Calu3 (cell line): ENCODE measurements around the gene F2RL3. TPM values are rescaled to one million over a fixed set of nuclear protein-coding genes. Genes with fewer than 3 reads are reported as not detected.
"Not testable (repeated sequence)": the region's sequence is repeated elsewhere in the genome, so short reads cannot be mapped to it uniquely, and the experiment has no call there.

ENCODE experiments used
- BruUV-seq: library from RNA; stranded (reverse); fragments of 400-500 nt; replicated peaks from 2 replicates; lab custom pipeline; 2021; lab: Mats Ljungman, UMichigan
- CTCF ChIA-PET: fragments of 300-600 bp; sonication (Branson Sonifier 250); formaldehyde crosslinking; loops from one replicate; lab custom pipeline; 2022; ENCODE audit warnings: antibody characterized with exemption; lab: Charles Lee
- DNase-seq: peaks from one replicate; pipeline ENCODE4 v3.0.0; 2022
- H3K27ac Mint-ChIP-seq: one replicate; pipeline ENCODE4 v1.8.0; 2022; ENCODE audit warnings: mixed read lengths; ENCODE audit not compliant: unreplicated experiment
- H3K27me3 Mint-ChIP-seq: one replicate; pipeline ENCODE4 v1.8.0; 2022; ENCODE audit warnings: mixed read lengths; ENCODE audit not compliant: unreplicated experiment
- H3K36me3 Mint-ChIP-seq: one replicate; pipeline ENCODE4 v1.8.0; 2022; ENCODE audit warnings: mild to moderate bottlenecking, moderate library complexity, mixed read lengths; ENCODE audit not compliant: insufficient read depth, unreplicated experiment
- H3K4me1 Mint-ChIP-seq: one replicate; pipeline ENCODE4 v1.8.0; 2022; ENCODE audit warnings: mild to moderate bottlenecking, low read depth, mixed read lengths; ENCODE audit not compliant: unreplicated experiment
- H3K4me3 Mint-ChIP-seq: one replicate; pipeline ENCODE4 v1.8.0; 2022; ENCODE audit warnings: mild to moderate bottlenecking, low read depth, moderate library complexity, mixed read lengths; ENCODE audit not compliant: unreplicated experiment
- H3K9me3 Mint-ChIP-seq: one replicate; pipeline ENCODE4 v1.8.0; 2022; ENCODE audit warnings: low read depth, mixed read lengths; ENCODE audit not compliant: unreplicated experiment
- intact Hi-C: fragments of 100-400 bp; cut with micrococcal nuclease; formaldehyde crosslinking; loops from one replicate; pipeline ENCODE4 v1.10.0; 2022; ENCODE audit not compliant: unreplicated experiment
- total RNA-seq: library from RNA; stranded (reverse); gene quantifications from 2 replicates; pipeline ENCODE4 v1.2.3, GENCODE V29; 2022
- TF ChIP-seq, protein P1 (sequence below): fragments of 200-600 bp; IDR thresholded peaks from one replicate; pipeline ENCODE4 v1.8.0; 2022; ENCODE audit warnings: antibody characterized with exemption; ENCODE audit not compliant: unreplicated experiment

F2RL3 gene
- total RNA-seq, 1 experiment from 2014 or later: not detected

DNA sequence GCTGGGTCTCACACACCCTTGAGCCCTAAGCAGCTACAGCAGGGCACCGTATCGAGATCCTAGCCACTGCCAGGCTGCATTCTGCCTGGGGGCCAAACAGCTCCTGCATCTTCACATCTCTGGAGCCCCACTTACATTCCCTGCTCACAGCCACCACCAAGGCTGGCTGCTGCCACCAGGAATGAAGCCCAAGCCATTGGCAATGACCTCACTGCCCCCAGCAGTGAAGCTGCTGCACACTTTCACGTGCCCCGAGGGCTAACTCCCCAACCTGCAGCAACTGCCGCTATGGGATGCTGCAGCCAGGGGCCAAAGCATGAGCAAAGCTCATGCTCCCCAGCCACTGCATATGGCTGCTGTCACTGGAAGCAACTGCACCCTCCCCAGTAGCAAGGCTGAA lies 42.0 kb downstream of the F2RL3 start:
- no peak for DNase-seq
- no peak overlapping the region for H3K4me3 Mint-ChIP-seq
- TF ChIP-seq, protein P1, sequence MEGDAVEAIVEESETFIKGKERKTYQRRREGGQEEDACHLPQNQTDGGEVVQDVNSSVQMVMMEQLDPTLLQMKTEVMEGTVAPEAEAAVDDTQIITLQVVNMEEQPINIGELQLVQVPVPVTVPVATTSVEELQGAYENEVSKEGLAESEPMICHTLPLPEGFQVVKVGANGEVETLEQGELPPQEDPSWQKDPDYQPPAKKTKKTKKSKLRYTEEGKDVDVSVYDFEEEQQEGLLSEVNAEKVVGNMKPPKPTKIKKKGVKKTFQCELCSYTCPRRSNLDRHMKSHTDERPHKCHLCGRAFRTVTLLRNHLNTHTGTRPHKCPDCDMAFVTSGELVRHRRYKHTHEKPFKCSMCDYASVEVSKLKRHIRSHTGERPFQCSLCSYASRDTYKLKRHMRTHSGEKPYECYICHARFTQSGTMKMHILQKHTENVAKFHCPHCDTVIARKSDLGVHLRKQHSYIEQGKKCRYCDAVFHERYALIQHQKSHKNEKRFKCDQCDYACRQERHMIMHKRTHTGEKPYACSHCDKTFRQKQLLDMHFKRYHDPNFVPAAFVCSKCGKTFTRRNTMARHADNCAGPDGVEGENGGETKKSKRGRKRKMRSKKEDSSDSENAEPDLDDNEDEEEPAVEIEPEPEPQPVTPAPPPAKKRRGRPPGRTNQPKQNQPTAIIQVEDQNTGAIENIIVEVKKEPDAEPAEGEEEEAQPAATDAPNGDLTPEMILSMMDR: no peak
- H3K4me1 Mint-ChIP-seq: no peaks in the 10 kb centered on the region
- BruUV-seq: no TSS peak
- H3K36me3 Mint-ChIP-seq: no peaks in the 10 kb centered on the region
- intact Hi-C loops: no loop called here
- no peaks in the 10 kb centered on the region for H3K9me3 Mint-ChIP-seq
- CTCF ChIA-PET: no interaction called here
- no peak overlapping the region for H3K27ac Mint-ChIP-seq
- H3K27me3 Mint-ChIP-seq: peaks cover 60% of the 10 kb centered on the region

DNA sequence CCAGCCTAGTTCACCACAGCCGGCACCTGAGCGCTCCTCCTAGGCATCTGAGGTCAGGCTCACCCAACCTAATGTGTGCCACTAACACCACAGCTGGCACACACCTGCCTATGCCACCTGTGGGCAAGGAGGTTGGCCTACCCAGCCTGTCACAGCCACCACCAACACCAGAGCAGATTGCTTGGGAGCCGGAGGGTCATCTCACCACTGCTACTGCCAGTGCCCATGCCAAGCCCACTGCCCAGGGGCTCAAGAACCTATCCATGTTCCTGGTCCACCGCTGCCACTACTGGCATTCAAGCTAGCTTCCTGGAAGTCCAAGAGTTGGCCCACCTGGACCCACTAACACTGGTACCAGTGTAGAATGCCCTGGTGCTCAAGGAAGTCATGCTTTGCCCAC lies 42.5 kb downstream of the F2RL3 start:
- DNase-seq: no peak
- H3K27ac Mint-ChIP-seq: no peak overlapping the region
- CTCF ChIA-PET: no interaction called here
- no peak overlapping the region for H3K4me3 Mint-ChIP-seq
- H3K27me3 Mint-ChIP-seq: peaks cover 57% of the 10 kb centered on the region
- no peaks in the 10 kb centered on the region for H3K4me1 Mint-ChIP-seq
- intact Hi-C loops: no loop called here
- H3K36me3 Mint-ChIP-seq: no peaks in the 10 kb centered on the region
- no peaks in the 10 kb centered on the region for H3K9me3 Mint-ChIP-seq
- no TSS peak for BruUV-seq
- TF ChIP-seq, protein P1: no peak

DNA sequence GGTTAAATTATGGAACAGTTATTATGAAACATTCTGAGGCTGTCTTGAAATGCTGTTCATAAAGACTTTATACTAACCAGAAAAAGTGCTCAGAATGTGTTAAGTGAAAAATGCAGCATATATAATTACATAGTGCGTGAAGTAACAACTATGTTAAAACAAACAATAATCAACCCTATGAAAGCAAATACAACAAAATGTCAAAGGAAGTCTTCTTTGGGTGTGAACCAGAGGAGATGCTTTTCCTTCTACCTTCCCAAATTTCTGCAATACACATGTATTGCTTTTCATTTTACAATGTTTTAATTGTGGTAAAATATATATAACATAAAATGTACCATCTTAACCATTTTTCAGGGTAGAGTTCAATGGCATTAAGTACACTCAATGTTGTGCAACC lies 45.7 kb downstream of the F2RL3 start:
- no peak overlapping the region for H3K4me3 Mint-ChIP-seq
- peaks cover 48% of the 10 kb centered on the region for H3K27me3 Mint-ChIP-seq
- no peak overlapping the region for H3K27ac Mint-ChIP-seq
- no peaks in the 10 kb centered on the region for H3K4me1 Mint-ChIP-seq
- intact Hi-C loops: no loop called here
- no peaks in the 10 kb centered on the region for H3K36me3 Mint-ChIP-seq
- TF ChIP-seq, protein P1: no peak
- DNase-seq: no peak
- no TSS peak for BruUV-seq
- H3K9me3 Mint-ChIP-seq: no peaks in the 10 kb centered on the region
- CTCF ChIA-PET: no interaction called here

DNA sequence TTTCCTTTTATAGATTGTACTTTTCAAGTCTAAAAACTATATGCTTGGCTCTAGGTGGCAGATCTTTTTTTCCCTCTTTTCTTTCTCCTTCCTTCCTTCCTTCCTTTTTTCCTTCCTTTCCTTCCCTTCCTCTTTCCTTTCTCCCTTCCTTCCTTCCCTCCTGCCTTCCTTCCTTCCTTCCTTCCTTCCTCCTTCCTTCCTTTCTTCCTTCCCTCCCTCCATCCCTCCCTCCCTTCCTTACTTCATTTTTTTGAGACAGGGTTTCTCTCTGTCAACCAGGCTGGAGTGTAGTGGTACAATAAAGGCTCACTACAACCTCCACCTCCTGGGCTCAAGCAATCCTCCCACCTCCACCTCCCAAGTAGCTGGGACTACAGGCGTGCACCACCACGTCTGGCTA lies 48.1 kb downstream of the F2RL3 start:
- no TSS peak for BruUV-seq
- CTCF ChIA-PET: no interaction called here
- no peak for DNase-seq
- Mint-ChIP-seq H3K36me3 (no peaks in the 10 kb centered on the region), H3K4me1 (no peaks in the 10 kb centered on the region), H3K4me3 (no peak overlapping the region), H3K27ac (no peak overlapping the region), H3K9me3 (no peaks in the 10 kb centered on the region), H3K27me3 (peaks cover 24% of the 10 kb centered on the region)
- intact Hi-C loops: no loop called here
- TF ChIP-seq, protein P1: no peak

DNA sequence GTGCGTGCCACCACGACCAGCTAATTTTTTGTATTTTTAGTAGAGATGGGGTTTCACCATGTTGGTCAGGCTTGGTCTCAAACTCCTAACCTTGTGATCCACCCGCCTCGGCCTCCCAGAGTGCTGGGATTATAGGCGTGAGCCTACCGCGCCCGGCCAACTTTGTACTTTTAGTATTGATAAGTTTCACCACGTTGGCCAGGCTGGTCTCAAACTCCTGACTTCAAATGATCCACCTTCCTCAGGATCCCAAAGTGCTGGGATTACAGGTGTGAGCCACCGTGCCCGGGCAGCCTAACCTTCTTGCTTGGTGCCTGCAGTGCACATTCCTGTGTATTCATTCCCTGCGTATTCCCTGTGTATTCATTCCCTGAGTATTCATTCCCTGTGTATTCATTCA lies 49.0 kb downstream of the F2RL3 start:
- DNase-seq, CTCF ChIA-PET, H3K9me3 Mint-ChIP-seq, H3K4me3 Mint-ChIP-seq, H3K36me3 Mint-ChIP-seq, BruUV-seq, intact Hi-C loops, H3K4me1 Mint-ChIP-seq, H3K27ac Mint-ChIP-seq: not testable (repeated sequence)
- peaks cover 15% of the 10 kb centered on the region for H3K27me3 Mint-ChIP-seq
